Endothelial cell of umbilical vein (primary cell): ENCODE results near the gene TBX15. TPM values are rescaled to one million over a fixed set of nuclear protein-coding genes. Genes with fewer than 3 reads are reported as not detected.

Experiments used
- BruUV-seq: library from RNA; stranded (reverse); fragments of 400-500 nt; replicated peaks from 2 replicates; lab custom pipeline; 2021; lab: Mats Ljungman, UMichigan
- CTCF ChIA-PET: fragments of 300-600, 350-600 bp; sonication (Branson Sonifier 250); formaldehyde crosslinking; loops from one replicate; lab custom pipeline; 2021; ENCODE audit warnings: antibody characterized with exemption, inconsistent platforms; lab: Charles Lee
- POLR2A ChIA-PET: fragments of 300-600, 350-600 bp; sonication (Branson Sonifier 250); formaldehyde crosslinking; loops from one replicate; lab custom pipeline; 2021; ENCODE audit warnings: antibody characterized with exemption, inconsistent platforms; lab: Charles Lee
- DNase-seq: peaks from one replicate; pipeline ENCODE4 v3.0.0-alpha.2; 2011; ENCODE audit warnings: low read depth, low spot score
- FAIRE-seq: peaks from 2 replicates; lab custom pipeline; 2011; peaks lifted over from hg19 to GRCh38; lab: Jason Lieb, UNC
- H2AFZ ChIP-seq: 2 replicates; pipeline ENCODE4 v1.6.0; 2012; ENCODE audit warnings: low read depth, low read length, control low read depth, inconsistent platforms
- H3K27ac ChIP-seq: 2 replicates; pipeline ENCODE4 v1.5.1; 2011; ENCODE audit warnings: low read depth, mild to moderate bottlenecking, control low read depth, low read length, moderate library complexity; ENCODE audit not compliant: insufficient read depth
- H3K27me3 ChIP-seq, 2 experiments: 2 replicates each; pipeline versions ENCODE4 v1.6.0 to v1.6.1; 2011; ENCODE audit warnings: low read length in 2 of 2, mixed read lengths in 1 of 2; ENCODE audit not compliant: control insufficient read depth in 2 of 2, insufficient read depth in 2 of 2
- H3K36me3 ChIP-seq, 2 experiments: 2 replicates in 1 of 2; 3 replicates in 1 of 2; pipeline ENCODE4 v1.5.1; 2011; ENCODE audit warnings: low read length in 2 of 2, mild to moderate bottlenecking in 1 of 2, moderate library complexity in 1 of 2; ENCODE audit not compliant: control insufficient read depth in 2 of 2, insufficient read depth in 2 of 2; ENCODE audit errors: extremely low read depth in 1 of 2
- H3K4me1 ChIP-seq: 3 replicates; pipeline ENCODE4 v1.5.1; 2011; ENCODE audit warnings: mild to moderate bottlenecking, low read length; ENCODE audit not compliant: control insufficient read depth, insufficient read depth; ENCODE audit errors: extremely low read depth
- H3K4me2 ChIP-seq: 2 replicates; pipeline ENCODE4 v1.6.1; 2011; ENCODE audit warnings: low read length, control low read depth, mixed read lengths; ENCODE audit not compliant: insufficient read depth
- H3K4me3 ChIP-seq, 3 experiments: fragments of 200-600 bp in 1 of 3; sonication (generic), shearing (Covaris generic) in 1 of 3; replicated peaks in 1 of 3; 2 replicates each; pipeline ENCODE4 v1.5.1; 2011 to 2016; ENCODE audit warnings: control low read depth in 3 of 3, low read length in 3 of 3, mild to moderate bottlenecking in 2 of 3, inconsistent platforms in 1 of 3, low read depth in 1 of 3, moderate library complexity in 1 of 3; ENCODE audit not compliant: insufficient read depth in 1 of 3
- H3K79me2 ChIP-seq: 2 replicates; pipeline ENCODE4 v1.6.0; 2012; ENCODE audit warnings: low read length, inconsistent platforms; ENCODE audit not compliant: control insufficient read depth, insufficient read depth
- H3K9ac ChIP-seq: replicated peaks from 2 replicates; pipeline ENCODE3; 2011; ENCODE audit warnings: low read length, control low read depth; ENCODE audit not compliant: insufficient read depth; ENCODE audit errors: extremely low read depth
- H3K9me1 ChIP-seq: replicated peaks from 3 replicates; pipeline ENCODE4 v1.6.0; 2011; ENCODE audit warnings: mild to moderate bottlenecking, low read length; ENCODE audit not compliant: control insufficient read depth, insufficient read depth; ENCODE audit errors: extremely low read depth
- H3K9me3 ChIP-seq: replicated peaks from 2 replicates; pipeline ENCODE4 v1.5.1; 2012; ENCODE audit warnings: low read length, inconsistent platforms; ENCODE audit not compliant: control insufficient read depth, insufficient read depth
- H4K20me1 ChIP-seq: replicated peaks from 2 replicates; pipeline ENCODE3; 2011; ENCODE audit warnings: mild to moderate bottlenecking, low read length; ENCODE audit not compliant: control insufficient read depth, insufficient read depth; ENCODE audit errors: extremely low read depth
- CTCF ChIP-seq, 2 donors: IDR thresholded peaks; 1 replicate in 1 of 2; 2 replicates in 1 of 2; pipeline ENCODE4 v1.5.1; 2011; ENCODE audit warnings: low read length in 2 of 2, mild to moderate bottlenecking in 2 of 2, moderate library complexity in 2 of 2, control low read depth in 1 of 2, inconsistent platforms in 1 of 2, low read depth in 1 of 2; ENCODE audit not compliant: insufficient read depth in 1 of 2; ENCODE audit errors: extremely low read depth in 1 of 2
- EZH2 ChIP-seq: IDR thresholded peaks from 2 replicates; pipeline ENCODE4 v1.6.1; 2012; ENCODE audit warnings: borderline replicate concordance, low read depth, mild to moderate bottlenecking, moderate library complexity, low read length, inconsistent platforms; ENCODE audit not compliant: severe bottlenecking
- FOS ChIP-seq: IDR thresholded peaks from 2 replicates; pipeline ENCODE4 v1.6.1; 2011; ENCODE audit warnings: mild to moderate bottlenecking, low read length, moderate library complexity, borderline replicate concordance; ENCODE audit not compliant: insufficient read depth
- GATA2 ChIP-seq: IDR thresholded peaks from 2 replicates; pipeline ENCODE4 v1.7.0; 2011; ENCODE audit warnings: low read depth, mild to moderate bottlenecking, moderate library complexity, mixed read lengths, low read length; ENCODE audit not compliant: insufficient read length, insufficient read depth
- JUN ChIP-seq: IDR thresholded peaks from 2 replicates; pipeline ENCODE4 v1.6.1; 2011; ENCODE audit warnings: borderline replicate concordance, low read depth; ENCODE audit not compliant: insufficient read length, insufficient read depth
- MYC ChIP-seq: IDR thresholded peaks from one replicate; pipeline ENCODE4 v1.6.1; 2011; ENCODE audit warnings: mild to moderate bottlenecking, low read depth, low read length
- POLR2A ChIP-seq: IDR thresholded peaks from 2 replicates; pipeline ENCODE4 v1.6.1; 2012; ENCODE audit warnings: low read depth, mild to moderate bottlenecking, control low read depth, low read length
- POLR2AphosphoS5 ChIP-seq: IDR thresholded peaks from 2 replicates; pipeline ENCODE4 v1.6.1; 2012; ENCODE audit warnings: low read depth, mild to moderate bottlenecking, control low read depth, low read length, moderate library complexity; ENCODE audit not compliant: insufficient read depth
- dilution Hi-C: fragments of 300-500 bp; cut with MboI; formaldehyde crosslinking; loops from one replicate; pipeline ENCODE4 v1.15.0; 2019; ENCODE audit warnings: low sequenced_read_pairs; ENCODE audit not compliant: extremely low pct_ligation_motif_present
- intact Hi-C: fragments of 100-400 bp; cut with micrococcal nuclease; formaldehyde crosslinking; loops from one replicate; pipeline ENCODE4 v1.10.0; 2022
- polyA plus RNA-seq, 4 experiments: library from polyadenylated mRNA; depleted of rRNA in 3 of 4; stranded (reverse) in 3 of 4; unstranded in 1 of 4; fragments of >200 nt; gene quantifications; 2 replicates each; pipeline versions ENCODE4 v1.2.1 to v1.2.3, GENCODE V29; 2011 to 2012; ENCODE audit warnings: missing spikeins in 1 of 4
- total RNA-seq: library from RNA; stranded (reverse); gene quantifications from 2 replicates; pipeline ENCODE4 v1.2.3, GENCODE V29; 2021
- TF ChIP-seq, protein P1 (sequence below): IDR thresholded peaks from 2 replicates; pipeline ENCODE4 v1.6.1; 2011; ENCODE audit not compliant: insufficient read depth, insufficient read length

TBX15 gene
- total and polyA plus RNA-seq, 2 donors (not counting 3 experiments of a cell fraction or from before 2014, with no cell fraction given): 0.01 TPM; not detected in 1

- H3K9me3 ChIP-seq: no peaks in the 10 kb centered on the region
- no peaks in the 10 kb centered on the region for H4K20me1 ChIP-seq
- CTCF ChIA-PET: no interaction called here
- no peaks in the 10 kb centered on the region for H3K36me3 ChIP-seq
- no peaks in the 10 kb centered on the region for H3K79me2 ChIP-seq
- no TSS peak for BruUV-seq
- POLR2A ChIA-PET: no interaction called here
- no peak overlapping the region for H3K4me3 ChIP-seq
- H3K27ac ChIP-seq: no peak overlapping the region
- dilution Hi-C loops: no loop called here
- DNase-seq (no peak), FAIRE-seq (no peak)
- H3K27me3 ChIP-seq: no peaks in the 10 kb centered on the region
- TF ChIP-seq JUN (no peak), GATA2 (no peak), EZH2 (no peak), CTCF (IDR thresholded peaks at IDR 0.05; ENCODE audit: extremely low read depth in 1 of 2, insufficient read depth in 1 of 2, low read depth in 1 of 2, low read length in 2 of 2) (no peak), POLR2AphosphoS5 (no peak), MYC (no peak), POLR2A (no peak), FOS (no peak)
- TF ChIP-seq, protein P1, sequence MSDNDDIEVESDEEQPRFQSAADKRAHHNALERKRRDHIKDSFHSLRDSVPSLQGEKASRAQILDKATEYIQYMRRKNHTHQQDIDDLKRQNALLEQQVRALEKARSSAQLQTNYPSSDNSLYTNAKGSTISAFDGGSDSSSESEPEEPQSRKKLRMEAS: no peak
- H3K4me1 ChIP-seq: no peaks in the 10 kb centered on the region
- H3K9ac ChIP-seq: no peak overlapping the region
- no peaks in the 10 kb centered on the region for H3K9me1 ChIP-seq
- H2AFZ ChIP-seq: no peak overlapping the region
- intact Hi-C loops: no loop called here
- H3K4me2 ChIP-seq: no peak overlapping the region
Measured at GRCh38 chr1:118937413-118938072, 50.6 kb downstream of the TBX15 start.
